ENCODE data around the gene UBA7. TPM values are rescaled to one million over a fixed set of nuclear protein-coding genes. Genes with fewer than 3 reads are reported as not detected.

Gene UBA7
- polyA plus RNA-seq, 1 of the 3 experiments (the other 2 are of a cell fraction) = 22.6 TPM

DNA sequence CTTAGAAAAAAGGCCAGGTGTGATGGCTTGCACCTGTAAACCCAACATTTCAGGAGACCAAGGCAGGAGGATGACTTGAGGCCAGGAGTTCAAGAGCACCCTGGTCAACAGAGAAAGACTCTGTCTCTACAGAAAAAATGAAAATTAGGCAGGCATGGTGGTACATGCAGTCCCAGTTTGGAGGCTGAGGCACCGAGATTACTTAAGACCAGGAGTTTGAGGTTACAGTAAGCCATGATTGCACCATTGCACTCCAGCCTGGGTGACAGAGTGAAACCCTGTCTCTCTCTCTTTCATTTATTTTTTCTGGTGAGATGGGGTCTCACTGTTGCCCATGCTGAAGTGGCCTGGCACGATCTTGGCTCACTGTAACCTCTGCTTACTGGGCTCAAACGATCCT, 52.1 kb downstream of the UBA7 start (continued):
- TF ChIP-seq, protein P1, sequence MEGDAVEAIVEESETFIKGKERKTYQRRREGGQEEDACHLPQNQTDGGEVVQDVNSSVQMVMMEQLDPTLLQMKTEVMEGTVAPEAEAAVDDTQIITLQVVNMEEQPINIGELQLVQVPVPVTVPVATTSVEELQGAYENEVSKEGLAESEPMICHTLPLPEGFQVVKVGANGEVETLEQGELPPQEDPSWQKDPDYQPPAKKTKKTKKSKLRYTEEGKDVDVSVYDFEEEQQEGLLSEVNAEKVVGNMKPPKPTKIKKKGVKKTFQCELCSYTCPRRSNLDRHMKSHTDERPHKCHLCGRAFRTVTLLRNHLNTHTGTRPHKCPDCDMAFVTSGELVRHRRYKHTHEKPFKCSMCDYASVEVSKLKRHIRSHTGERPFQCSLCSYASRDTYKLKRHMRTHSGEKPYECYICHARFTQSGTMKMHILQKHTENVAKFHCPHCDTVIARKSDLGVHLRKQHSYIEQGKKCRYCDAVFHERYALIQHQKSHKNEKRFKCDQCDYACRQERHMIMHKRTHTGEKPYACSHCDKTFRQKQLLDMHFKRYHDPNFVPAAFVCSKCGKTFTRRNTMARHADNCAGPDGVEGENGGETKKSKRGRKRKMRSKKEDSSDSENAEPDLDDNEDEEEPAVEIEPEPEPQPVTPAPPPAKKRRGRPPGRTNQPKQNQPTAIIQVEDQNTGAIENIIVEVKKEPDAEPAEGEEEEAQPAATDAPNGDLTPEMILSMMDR (IDR thresholded peaks at IDR 0.05) = no peak
- no peak for TF ChIP-seq GABPA (IDR thresholded peaks at IDR 0.05; ENCODE audit: low read depth)
- TF ChIP-seq, protein P2, sequence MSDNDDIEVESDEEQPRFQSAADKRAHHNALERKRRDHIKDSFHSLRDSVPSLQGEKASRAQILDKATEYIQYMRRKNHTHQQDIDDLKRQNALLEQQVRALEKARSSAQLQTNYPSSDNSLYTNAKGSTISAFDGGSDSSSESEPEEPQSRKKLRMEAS (IDR thresholded peaks at IDR 0.05; ENCODE audit: low read depth) = no peak
- no peak for TF ChIP-seq RXRA (IDR thresholded peaks at IDR 0.05; ENCODE audit: borderline replicate concordance, low read depth)
- TF ChIP-seq SMC3 (IDR thresholded peaks at IDR 0.05; ENCODE audit: low read depth, low read length) = no peak
- no peak for TF ChIP-seq EZH2phosphoT487 (IDR thresholded peaks at IDR 0.05; ENCODE audit: borderline replicate concordance, low read depth)
- no peak for TF ChIP-seq MXI1 (IDR thresholded peaks at IDR 0.05; ENCODE audit: low read depth, low read length)
- no peak for TF ChIP-seq ELF1 (IDR thresholded peaks at IDR 0.05)

DNA sequence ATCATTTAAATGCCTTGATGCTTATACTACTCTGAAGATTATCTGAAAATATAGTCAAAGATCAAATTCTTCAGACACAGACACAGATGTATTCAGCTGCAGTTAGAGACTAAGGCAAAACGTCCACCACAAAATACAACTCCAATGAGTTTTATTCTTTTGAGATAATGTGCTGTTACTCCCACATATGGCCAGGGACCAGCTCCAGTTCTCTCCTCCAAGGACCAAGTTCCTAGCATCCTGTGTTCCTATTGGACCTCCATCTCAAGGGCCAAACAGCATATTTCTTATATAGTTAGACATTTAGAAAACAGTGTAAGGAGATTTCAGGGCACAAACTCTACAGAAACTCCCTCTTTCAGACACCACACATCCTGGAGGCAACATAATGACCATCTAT, 54.5 kb downstream of the UBA7 start:
- Histone ChIP-seq H3K9me3 (no peaks in the 10 kb centered on the region), H3K27me3 (ENCODE audit: insufficient read depth) (no peaks in the 10 kb centered on the region), H4K20me1 (ENCODE audit: insufficient read depth) (peaks cover 64% of the 10 kb centered on the region), H3F3A (replicated peaks; ENCODE audit: insufficient read depth) (no peaks in the 10 kb centered on the region), H3K9ac (no peak overlapping the region), H3K27ac (ENCODE audit: low read depth in 2 of 2, low read length in 1 of 2) (no peak overlapping the region), H3K4me1 (ENCODE audit: control insufficient read depth in 1 of 2, insufficient read depth in 2 of 2, low read depth in 1 of 2, low read length in 1 of 2) (no peaks in the 10 kb centered on the region), H3K36me3 (replicated peaks in 1 of 2; ENCODE audit: control insufficient read depth in 1 of 2, insufficient read depth in 2 of 2, low read length in 1 of 2) (peaks cover 0 to 4% of the 10 kb centered on the region in 2 experiments), H3K9me2 (no peaks in the 10 kb centered on the region), H2AFZ (ENCODE audit: low read depth) (no peak overlapping the region), H3K79me2 (ENCODE audit: insufficient read depth) (peaks cover 96% of the 10 kb centered on the region), H3K4me3 (ENCODE audit: low read depth in 2 of 2, low read length in 1 of 2) (no peak overlapping the region), H3K4me2 (no peak overlapping the region)
- ChIA-PET CTCF (no interaction called here), POLR2A (no interaction called here)
- 56% methylated on average over 1 of the region's 1 CpG for WGBS (ENCODE audit: low lambda C conversion rate)
- no peak for DNase-seq
- TF ChIP-seq TAF1 (IDR thresholded peaks at IDR 0.05; ENCODE audit: borderline replicate concordance, low read depth, low read length) (no peak), RXRA (IDR thresholded peaks at IDR 0.05; ENCODE audit: borderline replicate concordance, low read depth) (no peak), RCOR1 (IDR thresholded peaks at IDR 0.05; ENCODE audit: low read length) (no peak), GATA2 (CRISPR knock-in tag; IDR thresholded peaks at IDR 0.05) (no peak), EZH2phosphoT487 (IDR thresholded peaks at IDR 0.05; ENCODE audit: borderline replicate concordance, low read depth) (no peak), NRF1 (IDR thresholded peaks at IDR 0.05; ENCODE audit: low read depth, low read length) (no peak), CHD2 (IDR thresholded peaks at IDR 0.05; ENCODE audit: low read length, partially characterized antibody) (no peak), SMC3 (IDR thresholded peaks at IDR 0.05; ENCODE audit: low read depth, low read length) (no peak), YY1 (IDR thresholded peaks at IDR 0.05; ENCODE audit: low read depth) (no peak), NFIC (IDR thresholded peaks at IDR 0.05; ENCODE audit: borderline replicate concordance) (no peak), GABPA (IDR thresholded peaks at IDR 0.05; ENCODE audit: low read depth) (no peak)
- TF ChIP-seq, protein P3, sequence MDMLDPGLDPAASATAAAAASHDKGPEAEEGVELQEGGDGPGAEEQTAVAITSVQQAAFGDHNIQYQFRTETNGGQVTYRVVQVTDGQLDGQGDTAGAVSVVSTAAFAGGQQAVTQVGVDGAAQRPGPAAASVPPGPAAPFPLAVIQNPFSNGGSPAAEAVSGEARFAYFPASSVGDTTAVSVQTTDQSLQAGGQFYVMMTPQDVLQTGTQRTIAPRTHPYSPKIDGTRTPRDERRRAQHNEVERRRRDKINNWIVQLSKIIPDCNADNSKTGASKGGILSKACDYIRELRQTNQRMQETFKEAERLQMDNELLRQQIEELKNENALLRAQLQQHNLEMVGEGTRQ (IDR thresholded peaks at IDR 0.05; ENCODE audit: borderline replicate concordance, low read depth, low read length) = no peak
- TF ChIP-seq, protein P4, sequence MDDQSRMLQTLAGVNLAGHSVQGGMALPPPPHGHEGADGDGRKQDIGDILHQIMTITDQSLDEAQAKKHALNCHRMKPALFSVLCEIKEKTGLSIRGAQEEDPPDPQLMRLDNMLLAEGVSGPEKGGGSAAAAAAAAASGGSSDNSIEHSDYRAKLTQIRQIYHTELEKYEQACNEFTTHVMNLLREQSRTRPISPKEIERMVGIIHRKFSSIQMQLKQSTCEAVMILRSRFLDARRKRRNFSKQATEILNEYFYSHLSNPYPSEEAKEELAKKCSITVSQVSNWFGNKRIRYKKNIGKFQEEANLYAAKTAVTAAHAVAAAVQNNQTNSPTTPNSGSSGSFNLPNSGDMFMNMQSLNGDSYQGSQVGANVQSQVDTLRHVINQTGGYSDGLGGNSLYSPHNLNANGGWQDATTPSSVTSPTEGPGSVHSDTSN (IDR thresholded peaks at IDR 0.05) = no peak

Data from SK-N-SH (cell line).